SK-N-SH treated with all-trans-retinoic acid at 6 μM for 48 hours (cell line): ENCODE results near the gene URB2.

Experiments used
- ZFP3 ChIP-seq: fragments of 250-450 bp; sonication (Bioruptor Pico); IDR thresholded peaks from 2 replicates; pipeline ENCODE4 v1.5.0; 2020; ENCODE audit warnings: mild to moderate bottlenecking, moderate library complexity
- ZFP30 ChIP-seq: fragments of 450-650 bp; formaldehyde crosslinking; IDR thresholded peaks from 2 replicates; pipeline ENCODE4 v1.5.0; 2022; ENCODE audit warnings: mild to moderate bottlenecking, moderate library complexity

- no peak for TF ChIP-seq ZFP30 (CRISPR knock-in tag)
- TF ChIP-seq ZFP3 (CRISPR knock-in tag) = no peak
Observed at GRCh38 chr1:229643996-229644745, 18.1 kb downstream of the URB2 start.
